ENCODE measurements around the gene ATAD1.
"Not testable (repeated sequence)": the region's sequence is repeated elsewhere in the genome, so short reads cannot be mapped to it uniquely, and the experiment has no call there.

The ATAD1 gene

GRCh38 chr10:87801813-87802435 is 16.1 kb downstream of the ATAD1 start:
- DNase-seq (ENCODE audit: low read depth) = not testable (repeated sequence)

GRCh38 chr10:87799860-87800259 is 18.2 kb downstream of the ATAD1 start:
- DNase-seq (ENCODE audit: low read depth) = no peak

GRCh38 chr10:87798082-87798481 is 19.9 kb downstream of the ATAD1 start:
- no peak for DNase-seq (ENCODE audit: low read depth)

GRCh38 chr10:87794285-87794684 is 23.7 kb downstream of the ATAD1 start:
- no peak for DNase-seq (ENCODE audit: low read depth)

- no peak for DNase-seq (ENCODE audit: low read depth)
Observed at GRCh38 chr10:87790185-87790584, 27.8 kb downstream of the ATAD1 start.

- no peak for DNase-seq (ENCODE audit: low read depth)
Observed at GRCh38 chr10:87786421-87786820, 31.6 kb downstream of the ATAD1 start.

GRCh38 chr10:87782721-87783120 is 35.3 kb downstream of the ATAD1 start:
- DNase-seq (ENCODE audit: low read depth) = no peak

GRCh38 chr10:87781545-87781944 is 36.5 kb downstream of the ATAD1 start:
- no peak for DNase-seq (ENCODE audit: low read depth)

- DNase-seq (ENCODE audit: low read depth) = no peak
Observed at GRCh38 chr10:87776328-87776727, 41.7 kb downstream of the ATAD1 start.

GRCh38 chr10:87775766-87776165 is 42.3 kb downstream of the ATAD1 start:
- no peak for DNase-seq (ENCODE audit: low read depth)

- no peak for DNase-seq (ENCODE audit: low read depth)
Observed at GRCh38 chr10:87771871-87772500, 46.0 kb downstream of the ATAD1 start.

GRCh38 chr10:87767253-87767652 is 50.8 kb downstream of the ATAD1 start:
- no peak for DNase-seq (ENCODE audit: low read depth)

- no peak for DNase-seq (ENCODE audit: low read depth)
Observed at GRCh38 chr10:87765666-87766376, 52.2 kb downstream of the ATAD1 start.

- no peak for DNase-seq (ENCODE audit: low read depth)
Observed at GRCh38 chr10:87764072-87764934, 53.7 kb downstream of the ATAD1 start.

GRCh38 chr10:87763086-87763861 is 54.8 kb downstream of the ATAD1 start:
- no peak for DNase-seq (ENCODE audit: low read depth)

GRCh38 chr10:87761892-87762291 is 56.1 kb downstream of the ATAD1 start:
- DNase-seq (ENCODE audit: low read depth) = no peak

- no peak for DNase-seq (ENCODE audit: low read depth)
Observed at GRCh38 chr10:87761153-87761552, 56.9 kb downstream of the ATAD1 start.

GRCh38 chr10:87760195-87760905 is 57.7 kb downstream of the ATAD1 start:
- DNase-seq (ENCODE audit: low read depth) = no peak

- DNase-seq (ENCODE audit: low read depth) = no peak
Observed at GRCh38 chr10:87759551-87759950, 58.5 kb downstream of the ATAD1 start.

- no peak for DNase-seq (ENCODE audit: low read depth)
Observed at GRCh38 chr10:87757685-87758084, 60.3 kb downstream of the ATAD1 start.
